Mesothelial cell of epicardium (in vitro differentiated cells): ENCODE measurements around the gene TTC28. TPM values are rescaled to one million over a fixed set of nuclear protein-coding genes. Genes with fewer than 3 reads are reported as not detected.

ENCODE experiments used
- DNase-seq, 2 experiments: peaks; one replicate each; pipeline ENCODE4 v3.0.0; 2021; ENCODE audit warnings: low spot score in 2 of 2; ENCODE audit not compliant: unreplicated experiment in 2 of 2
- H3K27ac Mint-ChIP-seq: 2 replicates; pipeline ENCODE4 v1.8.0; 2021; ENCODE audit warnings: mixed read lengths
- H3K27me3 Mint-ChIP-seq: 2 replicates; pipeline ENCODE4 v1.8.0; 2021; ENCODE audit warnings: low read depth, mixed read lengths
- H3K36me3 Mint-ChIP-seq: 2 replicates; pipeline ENCODE4 v1.8.0; 2021; ENCODE audit warnings: mixed read lengths
- H3K4me1 Mint-ChIP-seq: 2 replicates; pipeline ENCODE4 v1.8.0; 2021; ENCODE audit warnings: mixed read lengths
- H3K4me3 Mint-ChIP-seq: 2 replicates; pipeline ENCODE4 v1.8.0; 2021; ENCODE audit warnings: mild to moderate bottlenecking, moderate library complexity, mixed read lengths
- H3K9me3 Mint-ChIP-seq: 2 replicates; pipeline ENCODE4 v1.8.0; 2021; ENCODE audit warnings: mixed read lengths
- CTCF ChIP-seq: fragments of 200-600 bp; sonication (generic); IDR thresholded peaks from one replicate; pipeline ENCODE4 v1.5.0; 2021; ENCODE audit warnings: antibody characterized with exemption; ENCODE audit not compliant: unreplicated experiment
- total RNA-seq: library from RNA; stranded (reverse); gene quantifications from 3 replicates; pipeline ENCODE4 v1.2.1, GENCODE V29; 2021

TTC28 gene
- total RNA-seq, 1 donor from 2014 or later = 95.9 TPM

- DNase-seq = no peak
- Mint-ChIP-seq H3K4me3 (no peak overlapping the region), H3K27me3 (no peaks in the 10 kb centered on the region), H3K36me3 (peaks cover 11% of the 10 kb centered on the region), H3K4me1 (peaks cover 16% of the 10 kb centered on the region), H3K9me3 (peaks cover 10% of the 10 kb centered on the region), H3K27ac (peak overlapping the region; percentile 65)
- TF ChIP-seq CTCF = no peak
Measured at GRCh38 chr22:28260619-28261018, 419.0 kb downstream of the TTC28 start.

- Mint-ChIP-seq H3K27ac (peak overlapping the region; percentile 49), H3K4me1 (peaks cover 16% of the 10 kb centered on the region), H3K27me3 (no peaks in the 10 kb centered on the region), H3K9me3 (peaks cover 10% of the 10 kb centered on the region), H3K36me3 (peaks cover 15% of the 10 kb centered on the region), H3K4me3 (no peak overlapping the region)
- no peak for DNase-seq
- no peak for TF ChIP-seq CTCF
Measured at GRCh38 chr22:28259774-28260312, 419.8 kb downstream of the TTC28 start.

- no peak for TF ChIP-seq CTCF
- Mint-ChIP-seq H3K27me3 (no peaks in the 10 kb centered on the region), H3K36me3 (peaks cover 9% of the 10 kb centered on the region), H3K4me1 (peaks cover 22% of the 10 kb centered on the region), H3K4me3 (no peak overlapping the region), H3K9me3 (no peaks in the 10 kb centered on the region), H3K27ac (peak overlapping the region; percentile 33)
- no peak for DNase-seq
Measured at GRCh38 chr22:28254396-28254795, 425.2 kb downstream of the TTC28 start.

- Mint-ChIP-seq H3K27me3 (no peaks in the 10 kb centered on the region), H3K27ac (peak overlapping the region; percentile 44), H3K9me3 (no peaks in the 10 kb centered on the region), H3K4me1 (peaks cover 39% of the 10 kb centered on the region), H3K36me3 (peaks cover 9% of the 10 kb centered on the region), H3K4me3 (no peak overlapping the region)
- no peak for TF ChIP-seq CTCF
- DNase-seq = no peak
Measured at GRCh38 chr22:28252539-28252938, 427.1 kb downstream of the TTC28 start.

- Mint-ChIP-seq H3K27ac (peak overlapping the region; percentile 84), H3K4me3 (no peak overlapping the region), H3K9me3 (no peaks in the 10 kb centered on the region), H3K36me3 (peaks cover 4% of the 10 kb centered on the region), H3K27me3 (no peaks in the 10 kb centered on the region), H3K4me1 (peaks cover 63% of the 10 kb centered on the region)
- TF ChIP-seq CTCF = no peak
- DNase-seq = no peak
Measured at GRCh38 chr22:28250036-28250695, 429.5 kb downstream of the TTC28 start.
